ENCODE measurements around the gene LILRA5. TPM values are rescaled to one million over a fixed set of nuclear protein-coding genes. Genes with fewer than 3 reads are reported as not detected.

The LILRA5 gene
- total and polyA plus RNA-seq, 2 donors (not counting 1 experiment from before 2014, with no cell fraction given) = 1.8 TPM; not detected in 1

DNA sequence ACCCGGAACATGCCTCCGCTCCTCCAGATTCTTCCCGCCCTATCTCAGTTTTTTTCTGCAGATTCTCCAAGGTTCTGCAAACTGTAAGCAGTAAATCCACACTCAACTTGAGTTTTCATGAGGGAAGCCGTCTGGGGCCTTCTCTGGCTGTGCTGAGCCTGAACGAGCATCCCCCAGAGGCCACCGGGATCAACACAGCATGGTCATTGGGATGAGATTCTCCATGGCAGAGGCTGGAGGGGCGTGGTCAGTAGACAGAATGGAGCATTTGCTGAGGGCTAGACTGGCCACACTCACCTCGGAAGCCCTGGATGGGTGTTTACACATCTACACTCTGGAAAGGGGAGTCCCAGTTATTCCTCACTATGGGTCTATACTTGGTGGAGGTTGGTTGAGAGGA lies 28.3 kb upstream of the LILRA5 start:
- TF ChIP-seq, protein P1, sequence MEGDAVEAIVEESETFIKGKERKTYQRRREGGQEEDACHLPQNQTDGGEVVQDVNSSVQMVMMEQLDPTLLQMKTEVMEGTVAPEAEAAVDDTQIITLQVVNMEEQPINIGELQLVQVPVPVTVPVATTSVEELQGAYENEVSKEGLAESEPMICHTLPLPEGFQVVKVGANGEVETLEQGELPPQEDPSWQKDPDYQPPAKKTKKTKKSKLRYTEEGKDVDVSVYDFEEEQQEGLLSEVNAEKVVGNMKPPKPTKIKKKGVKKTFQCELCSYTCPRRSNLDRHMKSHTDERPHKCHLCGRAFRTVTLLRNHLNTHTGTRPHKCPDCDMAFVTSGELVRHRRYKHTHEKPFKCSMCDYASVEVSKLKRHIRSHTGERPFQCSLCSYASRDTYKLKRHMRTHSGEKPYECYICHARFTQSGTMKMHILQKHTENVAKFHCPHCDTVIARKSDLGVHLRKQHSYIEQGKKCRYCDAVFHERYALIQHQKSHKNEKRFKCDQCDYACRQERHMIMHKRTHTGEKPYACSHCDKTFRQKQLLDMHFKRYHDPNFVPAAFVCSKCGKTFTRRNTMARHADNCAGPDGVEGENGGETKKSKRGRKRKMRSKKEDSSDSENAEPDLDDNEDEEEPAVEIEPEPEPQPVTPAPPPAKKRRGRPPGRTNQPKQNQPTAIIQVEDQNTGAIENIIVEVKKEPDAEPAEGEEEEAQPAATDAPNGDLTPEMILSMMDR (IDR thresholded peaks at IDR 0.05) = no peak
- no peak for TF ChIP-seq EZH2 (IDR thresholded peaks at IDR 0.05; ENCODE audit: borderline replicate concordance, insufficient read depth, low read depth, low read length, poor library complexity, severe bottlenecking)
- ChIA-PET CTCF (interaction anchor here (1.1 to 2.3 kb wide), 7 partner anchors 12 to 75 kb away, joined by 3 to 14 read pairs (median 5); no protein-coding TSS in a partner anchor), POLR2A (no interaction called here)
- Mint-ChIP-seq H3K27me3 (no peaks in the 10 kb centered on the region), H3K4me3 (no peak overlapping the region), H3K27ac (peak overlapping the region; percentile 61), H3K9me3 (ENCODE audit: insufficient read depth) (no peaks in the 10 kb centered on the region), H3K4me1 (peaks cover 84% of the 10 kb centered on the region)
- Histone ChIP-seq H3K4me3 (ENCODE audit: control extremely low read depth in 1 of 5, extremely low read depth in 1 of 5, insufficient read depth in 1 of 5, low read depth in 2 of 5, low read length in 4 of 5) (no peak overlapping the region), H3K27me3 (replicated peaks in 1 of 4; ENCODE audit: control extremely low read depth in 1 of 4, control insufficient read depth in 3 of 4, insufficient read depth in 4 of 4, low read length in 3 of 4) (no peaks in the 10 kb centered on the region), H3K9ac (ENCODE audit: low read length) (no peak overlapping the region), H3K27ac (ENCODE audit: low read length in 2 of 2) (no peak overlapping the region), H3K36me3 (replicated peaks in 1 of 2; ENCODE audit: control extremely low read depth in 1 of 2, control insufficient read depth in 1 of 2, extremely low read depth in 1 of 2, insufficient read depth in 2 of 2, low read length in 1 of 2) (no peaks in the 10 kb centered on the region), H3K4me2 (replicated peaks; ENCODE audit: low read depth, low read length, poor library complexity, severe bottlenecking) (no peak overlapping the region), H4K20me1 (ENCODE audit: control insufficient read depth, insufficient read depth, low read length, poor library complexity, severe bottlenecking) (no peaks in the 10 kb centered on the region), H3K9me3 (ENCODE audit: control extremely low read depth in 1 of 3, control insufficient read depth in 2 of 3, insufficient read depth in 1 of 3, low read length in 2 of 3) (no peaks in the 10 kb centered on the region), H3K79me2 (ENCODE audit: control insufficient read depth, insufficient read depth, low read length) (no peaks in the 10 kb centered on the region), H2AFZ (ENCODE audit: insufficient read depth, low read depth, low read length, poor library complexity, severe bottlenecking) (no peak overlapping the region), H3K4me1 (ENCODE audit: control insufficient read depth in 2 of 2, insufficient read depth in 2 of 2, low read length in 2 of 2) (peaks cover 80 to 81% of the 10 kb centered on the region in 2 donors)
- intact Hi-C loops (cut with micrococcal nuclease) = no loop called here
- WGBS (ENCODE audit: insufficient coverage) = 100% methylated on average over 5 of the region's 8 CpGs
- DNase-seq (no peak), ATAC-seq (ENCODE audit: low read depth) (no peak)

DNA sequence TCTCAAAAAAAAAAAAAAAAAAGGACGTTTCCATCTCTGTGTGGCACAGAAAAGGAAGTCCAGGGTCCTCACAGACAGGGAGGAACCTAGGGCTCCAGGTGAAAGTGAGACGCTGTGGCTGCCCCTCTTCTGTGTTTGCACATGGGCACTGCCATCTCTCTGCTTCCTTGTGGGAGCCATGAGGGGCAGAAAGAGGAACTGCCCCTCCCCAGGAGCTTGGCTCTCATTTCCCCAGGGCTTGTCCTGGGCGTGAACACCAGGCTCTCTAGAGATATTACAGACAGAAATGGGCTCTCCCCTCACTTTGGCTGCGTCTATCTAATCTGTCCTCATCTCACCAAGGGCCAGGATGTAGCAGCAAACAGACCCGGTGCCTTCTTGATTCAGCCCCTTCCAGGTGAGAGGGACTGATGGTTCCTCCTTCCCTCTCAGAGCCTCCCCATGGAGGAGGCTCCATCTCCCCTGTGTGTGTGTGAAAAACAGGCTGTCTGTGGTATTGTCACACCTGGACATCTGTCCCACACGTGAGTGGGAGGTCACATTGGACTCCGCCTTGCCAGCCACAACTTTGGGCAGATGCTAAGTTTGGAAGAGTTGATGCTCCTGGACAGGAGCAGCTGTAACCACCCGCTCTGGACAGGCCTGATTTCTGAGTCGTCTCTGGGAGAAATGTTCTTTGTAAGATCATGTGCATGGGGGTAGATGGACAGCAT lies 26.8 kb upstream of the LILRA5 start:
- TF ChIP-seq EZH2 (IDR thresholded peaks at IDR 0.05; ENCODE audit: borderline replicate concordance, insufficient read depth, low read depth, low read length, poor library complexity, severe bottlenecking) = no peak
- TF ChIP-seq, protein P1 (IDR thresholded peaks at IDR 0.05) = no peak
- peak; percentile 82 for DNase-seq
- Histone ChIP-seq H3K9ac (ENCODE audit: low read length) (peak overlapping the region; percentile 38), H3K9me3 (ENCODE audit: control extremely low read depth in 1 of 3, control insufficient read depth in 2 of 3, insufficient read depth in 1 of 3, low read length in 2 of 3) (no peaks in the 10 kb centered on the region), H3K4me1 (ENCODE audit: control insufficient read depth in 2 of 2, insufficient read depth in 2 of 2, low read length in 2 of 2) (peaks cover 65 to 67% of the 10 kb centered on the region in 2 donors), H3K4me3 (ENCODE audit: control extremely low read depth in 1 of 5, extremely low read depth in 1 of 5, insufficient read depth in 1 of 5, low read depth in 2 of 5, low read length in 4 of 5) (peak overlapping the region in 1 of 5 experiments; percentile 25), H4K20me1 (ENCODE audit: control insufficient read depth, insufficient read depth, low read length, poor library complexity, severe bottlenecking) (no peaks in the 10 kb centered on the region), H3K27ac (ENCODE audit: low read length in 2 of 2) (peak overlapping the region; percentile 31 to 69), H3K4me2 (replicated peaks; ENCODE audit: low read depth, low read length, poor library complexity, severe bottlenecking) (peak overlapping the region; percentile 74), H3K27me3 (replicated peaks in 1 of 4; ENCODE audit: control extremely low read depth in 1 of 4, control insufficient read depth in 3 of 4, insufficient read depth in 4 of 4, low read length in 3 of 4) (no peaks in the 10 kb centered on the region), H2AFZ (ENCODE audit: insufficient read depth, low read depth, low read length, poor library complexity, severe bottlenecking) (peak overlapping the region; percentile 5), H3K36me3 (replicated peaks in 1 of 2; ENCODE audit: control extremely low read depth in 1 of 2, control insufficient read depth in 1 of 2, extremely low read depth in 1 of 2, insufficient read depth in 2 of 2, low read length in 1 of 2) (no peaks in the 10 kb centered on the region), H3K79me2 (ENCODE audit: control insufficient read depth, insufficient read depth, low read length) (no peaks in the 10 kb centered on the region)
- peak; percentile 80 for ATAC-seq (ENCODE audit: low read depth)
- peaks cover 78% of the 10 kb centered on the region for H3K4me1 Mint-ChIP-seq
- intact Hi-C loops (cut with micrococcal nuclease) = loop anchor here (1.0 to 2.0 kb wide), 2 partner anchors 13 kb away; no protein-coding TSS in a partner anchor
- ChIA-PET CTCF (interaction anchor here (0.6 to 2.3 kb wide), 10 partner anchors 12 to 150 kb away, joined by 3 to 14 read pairs (median 3); partner anchors contain the start of gene MBOAT7), POLR2A (interaction anchor here (0.7 kb wide), 1 partner anchor 1746 kb away, joined by 3 read pairs; no protein-coding TSS in a partner anchor)
- 28% methylated on average over 7 of the region's 9 CpGs for WGBS (ENCODE audit: insufficient coverage)
- H3K27ac Mint-ChIP-seq = peak overlapping the region; percentile 87
- no peaks in the 10 kb centered on the region for H3K9me3 Mint-ChIP-seq (ENCODE audit: insufficient read depth)
- H3K27me3 Mint-ChIP-seq = no peaks in the 10 kb centered on the region
- H3K4me3 Mint-ChIP-seq = peak overlapping the region; percentile 77
